Mucosa of descending colon (tissue), 3 donors: ENCODE results near the gene OR52I1. TPM values are rescaled to one million over a fixed set of nuclear protein-coding genes. Genes with fewer than 3 reads are reported as not detected.

Experiments used
- ATAC-seq: fragments of 200-7000 bp; cut with Tn5 transposase; one replicate; pipeline ENCODE4 v1.9.1; 2020; ENCODE audit warnings: mild to moderate bottlenecking, moderate library complexity
- DNase-seq, 3 donors: peaks; one replicate each; pipeline ENCODE4 v3.0.0-alpha.2; 2020
- H3K36me3 ChIP-seq: fragments of 200-600 bp; one replicate; pipeline ENCODE4 v1.8.0; 2021; ENCODE audit warnings: low read depth, mild to moderate bottlenecking
- H3K4me1 ChIP-seq: fragments of 200-600 bp; one replicate; pipeline ENCODE4 v1.8.0; 2021; ENCODE audit warnings: low read depth, mild to moderate bottlenecking
- H3K4me3 ChIP-seq: fragments of 200-600 bp; one replicate; pipeline ENCODE4 v1.8.0; 2021; ENCODE audit warnings: mild to moderate bottlenecking
- H3K9me3 ChIP-seq: fragments of 200-600 bp; one replicate; pipeline ENCODE4 v1.8.0; 2021; ENCODE audit warnings: mild to moderate bottlenecking
- CTCF ChIP-seq: fragments of 200-600 bp; IDR thresholded peaks from one replicate; pipeline ENCODE4 v1.8.0; 2022; ENCODE audit warnings: antibody characterized with exemption, mild to moderate bottlenecking
- intact Hi-C, 2 donors: fragments of 100-400 bp; cut with DNase I in 1 of 2; cut with micrococcal nuclease in 1 of 2; formaldehyde crosslinking; loops; one replicate each; pipeline versions ENCODE4 v1.11.0 to v1.11.1; 2022; cut with DNase I, micrococcal nuclease
- total RNA-seq, 3 donors: library from RNA; stranded (reverse); fragmentation: NEBNext Ultra II Directional in 2 of 3; extraction: Animal tissue kit (Norgen Biotek cat#: 25700) in 2 of 3; gene quantifications; one replicate each; pipeline versions ENCODE4 v1.2.1 to v1.2.4, GENCODE V29; 2021 to 2023
- donor health status: DM: no; HTN: no; CAD: no; lungs with moderate emphysema.
- donor health status: DM: no; HTN: no; CAD: no.
- donor health status: DM: no; HTN: yes; CAD: no.

Gene OR52I1
- total RNA-seq, 3 donors from 2014 or later: not detected

GRCh38 chr11:4615856-4616444 is 22.1 kb downstream of the OR52I1 start:
- ATAC-seq (no peak), DNase-seq (no peak)
- Histone ChIP-seq H3K36me3 (no peaks in the 10 kb centered on the region), H3K4me1 (no peaks in the 10 kb centered on the region), H3K4me3 (no peak overlapping the region), H3K9me3 (no peaks in the 10 kb centered on the region)
- intact Hi-C loops: no loop called here
- no peak for TF ChIP-seq CTCF

- DNase-seq (peak in 1 of 3 donors; percentile 50), ATAC-seq (peak; percentile 82)
- Histone ChIP-seq H3K4me1 (no peaks in the 10 kb centered on the region), H3K9me3 (no peaks in the 10 kb centered on the region), H3K36me3 (no peaks in the 10 kb centered on the region), H3K4me3 (no peak overlapping the region)
- TF ChIP-seq CTCF: no peak
- intact Hi-C loops: no loop called here
These were observed 25.7 kb downstream of the OR52I1 start for GRCh38 chr11:4619514-4619913.

- no peak overlapping the region for H3K4me3 ChIP-seq
- TF ChIP-seq CTCF: no peak
- DNase-seq (peak in 1 of 3 donors; percentile 88), ATAC-seq (peak; percentile 84)
- H3K9me3 ChIP-seq: peaks cover 5% of the 10 kb centered on the region
- no peaks in the 10 kb centered on the region for H3K4me1 ChIP-seq
- intact Hi-C loops: no loop called here
- no peaks in the 10 kb centered on the region for H3K36me3 ChIP-seq
These were observed 32.6 kb downstream of the OR52I1 start for GRCh38 chr11:4626207-4627099.

GRCh38 chr11:4636136-4636535 is 42.3 kb downstream of the OR52I1 start:
- DNase-seq (no peak), ATAC-seq (no peak)
- Histone ChIP-seq H3K4me3 (no peak overlapping the region), H3K4me1 (no peaks in the 10 kb centered on the region), H3K36me3 (no peaks in the 10 kb centered on the region), H3K9me3 (no peaks in the 10 kb centered on the region)
- TF ChIP-seq CTCF: no peak
- intact Hi-C loops: loop anchor here (5.0 to 10.0 kb wide), 3 partner anchors 191 to 369 kb away; partner anchors contain the start of gene OR51L1 (in 1 of the 2)

GRCh38 chr11:4636962-4637661 is 43.3 kb downstream of the OR52I1 start, which contains the start of gene OR51D1:
OR51D1 (plus strand) TSS chr11:4637477; CDS start chr11:4639791, 2,314 bp downstream.
- peak; percentile 77 for TF ChIP-seq CTCF
- ATAC-seq (peak; percentile 95), DNase-seq (peak; percentile 54 to 77 (median 75))
- no peaks in the 10 kb centered on the region for H3K36me3 ChIP-seq
- no peak within 1 kb of the TSS for H3K4me3 ChIP-seq
- no peaks in the 10 kb centered on the region for H3K4me1 ChIP-seq
- H3K9me3 ChIP-seq: no peaks in the 10 kb centered on the region
- intact Hi-C loops: loop anchor here (5.0 to 10.0 kb wide), 3 partner anchors 190 to 368 kb away; partner anchors contain the start of gene OR51L1 (in 1 of the 2)
